ENCODE measurements around the gene SPCS3. TPM values are rescaled to one million over a fixed set of nuclear protein-coding genes. Genes with fewer than 3 reads are reported as not detected.

The SPCS3 gene
- total RNA-seq, 1 donor from 2014 or later = 80.1 TPM

DNA sequence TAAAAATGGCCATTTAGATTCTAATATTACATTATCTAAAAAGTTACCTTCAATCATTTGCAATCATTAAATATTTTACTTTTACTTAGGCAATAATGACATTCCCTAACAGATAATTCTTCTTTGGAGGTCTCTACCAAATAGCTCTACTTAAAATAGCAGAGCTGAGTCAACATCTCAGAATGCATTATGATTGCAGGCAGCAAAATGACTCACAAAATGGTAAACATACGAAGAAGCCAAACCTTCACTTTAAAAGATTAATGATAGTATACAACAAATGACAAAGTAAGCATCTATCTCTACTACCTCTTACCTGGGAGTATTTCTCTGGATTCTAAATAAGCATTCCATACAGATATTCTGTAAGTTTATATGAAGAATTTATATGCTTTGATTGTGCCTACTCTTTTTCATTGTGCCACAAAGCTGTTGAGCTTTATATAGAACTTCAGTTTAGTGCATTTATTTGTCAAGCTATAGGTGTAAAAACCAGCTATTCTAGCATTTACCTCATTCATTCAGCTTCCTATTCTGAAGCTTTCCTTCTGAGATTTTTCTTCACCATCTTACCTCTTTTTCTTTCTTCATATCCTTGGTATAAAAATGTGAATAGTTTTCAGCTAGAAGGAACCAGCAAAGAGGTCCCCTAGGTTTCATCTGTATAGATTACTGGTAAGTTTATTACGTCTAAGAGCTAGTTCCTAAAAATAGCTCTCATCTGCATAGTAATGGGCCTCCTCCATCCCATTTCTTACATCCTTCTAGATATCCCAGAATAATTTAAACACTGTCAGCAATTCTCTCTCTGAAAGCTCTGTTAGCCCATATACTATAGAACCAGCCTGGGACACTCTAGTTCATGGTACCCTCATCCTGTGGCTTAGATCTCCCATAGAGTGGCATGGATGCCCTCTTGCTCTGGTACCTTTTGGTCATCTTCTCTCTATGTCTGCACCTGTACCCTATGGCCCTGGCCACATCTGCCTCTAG, 17.2 kb upstream of the SPCS3 start:
- peak; percentile 52 for DNase-seq (ENCODE audit: low read depth)
- no peak overlapping the region for H3K4me3 ChIP-seq (ENCODE audit: low read depth, low read length)
- TF ChIP-seq CTCF (conservative IDR thresholded peaks at IDR 0.05; ENCODE audit: low read depth, low read length) = no peak

GRCh38 chr4:176303938-176304337, 15.8 kb upstream of the SPCS3 start:
- no peak for TF ChIP-seq CTCF (conservative IDR thresholded peaks at IDR 0.05; ENCODE audit: low read depth, low read length)
- no peak overlapping the region for H3K4me3 ChIP-seq (ENCODE audit: low read depth, low read length)
- no peak for DNase-seq (ENCODE audit: low read depth)

GRCh38 chr4:176306837-176307665, 12.7 kb upstream of the SPCS3 start:
- no peak overlapping the region for H3K4me3 ChIP-seq (ENCODE audit: low read depth, low read length)
- peak; percentile 85 for DNase-seq (ENCODE audit: low read depth)
- no peak for TF ChIP-seq CTCF (conservative IDR thresholded peaks at IDR 0.05; ENCODE audit: low read depth, low read length)

DNA sequence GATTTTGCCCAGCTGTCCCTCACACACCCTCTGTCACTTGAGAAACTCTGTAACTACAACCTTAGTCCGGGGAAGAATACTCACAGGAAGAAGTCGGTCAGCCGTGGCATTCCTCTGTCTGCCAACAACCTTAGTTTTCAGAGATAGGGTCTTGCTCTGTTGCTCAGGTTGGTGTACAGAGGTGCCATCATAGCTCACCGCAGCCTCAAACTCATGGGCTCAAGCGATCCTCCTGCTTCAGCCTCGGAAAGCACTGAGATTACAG, 12.2 kb upstream of the SPCS3 start:
- H3K4me3 ChIP-seq (ENCODE audit: low read depth, low read length) = no peak overlapping the region
- no peak for DNase-seq (ENCODE audit: low read depth)
- no peak for TF ChIP-seq CTCF (conservative IDR thresholded peaks at IDR 0.05; ENCODE audit: low read depth, low read length)

GRCh38 chr4:176308441-176308840, 11.3 kb upstream of the SPCS3 start:
- DNase-seq (ENCODE audit: low read depth) = no peak
- no peak overlapping the region for H3K4me3 ChIP-seq (ENCODE audit: low read depth, low read length)
- no peak for TF ChIP-seq CTCF (conservative IDR thresholded peaks at IDR 0.05; ENCODE audit: low read depth, low read length)

GRCh38 chr4:176309046-176309445, 10.7 kb upstream of the SPCS3 start:
- DNase-seq (ENCODE audit: low read depth) = no peak
- no peak overlapping the region for H3K4me3 ChIP-seq (ENCODE audit: low read depth, low read length)
- TF ChIP-seq CTCF (conservative IDR thresholded peaks at IDR 0.05; ENCODE audit: low read depth, low read length) = no peak

Measured in epithelial cell of proximal tubule (primary cell).